A673 (cell line): ENCODE results near the gene WDR7. TPM values are rescaled to one million over a fixed set of nuclear protein-coding genes. Genes with fewer than 3 reads are reported as not detected.

ENCODE experiments used
- BruUV-seq: library from RNA; stranded (reverse); fragments of 400-500 nt; replicated peaks from 2 replicates; lab custom pipeline; 2021; lab: Mats Ljungman, UMichigan
- CTCF ChIA-PET: fragments of 300-600 bp; sonication (Branson Sonifier 250); formaldehyde crosslinking; loops from one replicate; lab custom pipeline; 2022; ENCODE audit warnings: antibody characterized with exemption; lab: Charles Lee
- POLR2A ChIA-PET: fragments of 300-600 bp; sonication (Branson Sonifier 250); formaldehyde crosslinking; loops from one replicate; lab custom pipeline; 2022; ENCODE audit warnings: antibody characterized with exemption; ENCODE audit not compliant: low non-redundant PET; lab: Charles Lee
- DNase-seq: peaks from one replicate; pipeline ENCODE4 v3.0.0-alpha.2; 2015; ENCODE audit warnings: low spot score
- H3K27ac ChIP-seq: fragments of 200-600 bp; sonication (generic); 2 replicates; pipeline ENCODE4 v1.5.1; 2016; ENCODE audit warnings: mixed run types, low read depth, mild to moderate bottlenecking, mixed read lengths, antibody characterized with exemption, low read length; ENCODE audit not compliant: poor library complexity, severe bottlenecking
- H3K27me3 ChIP-seq: fragments of 200-600 bp; sonication (generic); replicated peaks from 2 replicates; pipeline ENCODE4 v1.6.1; 2017; ENCODE audit warnings: mixed run types, low read depth, mild to moderate bottlenecking, mixed read lengths, antibody characterized with exemption, low read length; ENCODE audit not compliant: insufficient read depth, poor library complexity
- H3K36me3 ChIP-seq: fragments of 200-600 bp; sonication (generic); 2 replicates; pipeline ENCODE4 v1.6.1; 2016; ENCODE audit warnings: mixed run types, mild to moderate bottlenecking, mixed read lengths, antibody characterized with exemption, low read length; ENCODE audit not compliant: insufficient read depth, poor library complexity, severe bottlenecking
- H3K4me1 ChIP-seq: fragments of 200-600 bp; sonication (generic); 2 replicates; pipeline ENCODE4 v1.6.1; 2017; ENCODE audit warnings: mixed run types, mild to moderate bottlenecking, mixed read lengths, antibody characterized with exemption, low read length; ENCODE audit not compliant: insufficient read depth, poor library complexity, severe bottlenecking
- H3K4me3 ChIP-seq: fragments of 200-600 bp; sonication (generic); 2 replicates; pipeline ENCODE4 v1.5.1; 2016; ENCODE audit warnings: low read depth, mixed run types, mild to moderate bottlenecking, mixed read lengths, low read length; ENCODE audit not compliant: poor library complexity, severe bottlenecking
- H3K9me3 ChIP-seq: fragments of 200-600 bp; sonication (generic); 2 replicates; pipeline ENCODE4 v1.6.1; 2016; ENCODE audit warnings: mixed run types, low read depth, mild to moderate bottlenecking, mixed read lengths, antibody characterized with exemption, low read length; ENCODE audit not compliant: poor library complexity, severe bottlenecking
- EZH2 ChIP-seq: fragments of 200-600 bp; sonication (generic); IDR thresholded peaks from 2 replicates; pipeline ENCODE4 v1.6.1; 2017; ENCODE audit warnings: borderline replicate concordance, low read depth, mild to moderate bottlenecking, mixed read lengths, antibody characterized with exemption, low read length; ENCODE audit not compliant: poor library complexity, severe bottlenecking
- intact Hi-C: fragments of 100-400 bp; cut with micrococcal nuclease; formaldehyde crosslinking; loops from one replicate; pipeline ENCODE4 v1.10.0; 2022; ENCODE audit not compliant: unreplicated experiment
- total RNA-seq: library from RNA; stranded (reverse); gene quantifications from 2 replicates; pipeline ENCODE4 v1.2.3, GENCODE V29; 2021
- TF ChIP-seq, protein P1 (sequence below): fragments of 300-800, 200-600 bp; sonication (generic); conservative IDR thresholded peaks from 2 replicates; pipeline ENCODE4 v1.5.1; 2017; ENCODE audit warnings: low read depth, mild to moderate bottlenecking, antibody characterized with exemption, low read length, moderate library complexity, mixed read lengths

The WDR7 gene
- total RNA-seq, 1 experiment from 2014 or later, result 21.2 TPM

DNA sequence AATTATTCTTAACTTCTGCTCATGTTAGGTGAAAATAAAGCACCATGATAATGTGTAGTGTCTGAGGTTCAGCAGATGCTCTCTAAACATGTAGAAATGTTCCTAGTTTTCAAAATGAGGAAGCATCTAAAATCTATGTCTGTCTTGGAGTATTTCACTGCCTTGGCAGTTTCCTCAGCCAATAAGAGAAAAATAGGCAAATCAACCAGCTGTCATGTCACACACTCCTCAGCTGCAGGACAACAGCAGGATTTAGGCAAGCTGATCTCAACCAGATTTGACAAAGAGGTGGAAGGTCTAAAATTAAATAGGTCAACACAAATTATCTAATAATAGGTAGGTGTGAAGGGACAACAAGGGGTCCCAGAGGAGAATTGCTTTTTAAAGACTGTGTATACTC, 331.6 kb downstream of the WDR7 start:
- Histone ChIP-seq H3K36me3 (no peaks in the 10 kb centered on the region), H3K4me1 (no peaks in the 10 kb centered on the region), H3K27ac (no peak overlapping the region), H3K4me3 (no peak overlapping the region), H3K9me3 (no peaks in the 10 kb centered on the region), H3K27me3 (no peaks in the 10 kb centered on the region)
- no TSS peak for BruUV-seq
- no peak for TF ChIP-seq EZH2
- TF ChIP-seq, protein P1, sequence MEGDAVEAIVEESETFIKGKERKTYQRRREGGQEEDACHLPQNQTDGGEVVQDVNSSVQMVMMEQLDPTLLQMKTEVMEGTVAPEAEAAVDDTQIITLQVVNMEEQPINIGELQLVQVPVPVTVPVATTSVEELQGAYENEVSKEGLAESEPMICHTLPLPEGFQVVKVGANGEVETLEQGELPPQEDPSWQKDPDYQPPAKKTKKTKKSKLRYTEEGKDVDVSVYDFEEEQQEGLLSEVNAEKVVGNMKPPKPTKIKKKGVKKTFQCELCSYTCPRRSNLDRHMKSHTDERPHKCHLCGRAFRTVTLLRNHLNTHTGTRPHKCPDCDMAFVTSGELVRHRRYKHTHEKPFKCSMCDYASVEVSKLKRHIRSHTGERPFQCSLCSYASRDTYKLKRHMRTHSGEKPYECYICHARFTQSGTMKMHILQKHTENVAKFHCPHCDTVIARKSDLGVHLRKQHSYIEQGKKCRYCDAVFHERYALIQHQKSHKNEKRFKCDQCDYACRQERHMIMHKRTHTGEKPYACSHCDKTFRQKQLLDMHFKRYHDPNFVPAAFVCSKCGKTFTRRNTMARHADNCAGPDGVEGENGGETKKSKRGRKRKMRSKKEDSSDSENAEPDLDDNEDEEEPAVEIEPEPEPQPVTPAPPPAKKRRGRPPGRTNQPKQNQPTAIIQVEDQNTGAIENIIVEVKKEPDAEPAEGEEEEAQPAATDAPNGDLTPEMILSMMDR, result no peak
- DNase-seq, result no peak
- intact Hi-C loops, result no loop called here
- ChIA-PET POLR2A (no interaction called here), CTCF (no interaction called here)

DNA sequence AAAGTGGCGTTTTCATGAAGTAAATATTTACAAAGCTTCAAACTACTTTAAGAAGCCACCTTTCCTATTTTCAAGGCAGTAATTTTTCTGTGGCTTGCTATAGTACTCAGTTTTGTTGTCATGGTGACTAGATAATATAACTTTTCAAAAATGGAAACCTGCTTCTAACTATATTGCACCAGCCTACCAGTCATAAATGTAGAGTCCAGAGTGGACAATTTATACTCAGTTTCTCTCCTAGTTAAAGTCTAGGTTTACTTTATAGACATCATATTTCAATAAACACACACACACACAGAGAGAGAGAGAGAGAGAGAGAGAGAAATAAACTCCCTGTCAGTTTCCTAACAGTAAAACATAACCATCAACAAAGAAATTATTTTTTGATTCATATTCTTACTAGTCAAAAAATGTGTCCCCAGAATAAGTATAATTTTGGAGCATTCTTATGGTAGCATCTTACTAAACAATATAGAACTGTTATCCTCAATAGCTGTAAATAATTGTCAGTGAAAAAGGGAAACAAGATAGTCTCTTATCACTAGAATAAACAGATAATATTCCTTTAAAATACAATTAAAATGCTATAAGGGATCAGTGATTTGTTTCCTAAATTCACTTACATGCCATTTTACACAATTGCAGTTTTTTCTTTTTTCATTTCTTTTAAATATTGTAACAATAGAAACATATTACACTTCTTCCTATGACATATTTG, 332.3 kb downstream of the WDR7 start:
- Histone ChIP-seq H3K36me3 (no peaks in the 10 kb centered on the region), H3K4me1 (no peaks in the 10 kb centered on the region), H3K27ac (no peak overlapping the region), H3K27me3 (no peaks in the 10 kb centered on the region), H3K9me3 (no peaks in the 10 kb centered on the region), H3K4me3 (no peak overlapping the region)
- no peak for DNase-seq
- BruUV-seq, result no TSS peak
- intact Hi-C loops, result no loop called here
- ChIA-PET CTCF (no interaction called here), POLR2A (interaction anchor here (0.6 kb wide), 1 partner anchor 1238 kb away, joined by 5 read pairs; no protein-coding TSS in a partner anchor)
- TF ChIP-seq EZH2, result no peak
- TF ChIP-seq, protein P1, result no peak

DNA sequence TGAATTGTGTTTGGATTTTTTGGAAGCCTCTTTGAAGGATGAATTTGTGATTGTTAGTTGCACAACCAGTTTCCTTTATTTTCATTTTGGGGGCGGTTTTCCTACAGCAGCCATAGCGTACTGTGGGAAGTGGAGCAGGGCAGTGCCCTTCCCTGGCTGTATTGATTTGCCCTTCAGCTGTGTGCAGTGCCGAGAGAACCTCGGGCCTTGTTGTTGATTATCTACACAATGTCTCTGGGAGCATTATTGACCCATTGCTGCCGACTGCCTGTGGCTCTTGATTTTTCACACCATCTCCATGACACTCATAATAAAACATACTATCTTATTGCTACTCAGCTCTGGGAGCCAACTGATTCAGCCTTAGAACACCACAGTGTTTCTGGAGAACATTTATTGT, 333.6 kb downstream of the WDR7 start:
- Histone ChIP-seq H3K27ac (no peak overlapping the region), H3K4me1 (no peaks in the 10 kb centered on the region), H3K27me3 (no peaks in the 10 kb centered on the region), H3K36me3 (no peaks in the 10 kb centered on the region), H3K9me3 (no peaks in the 10 kb centered on the region), H3K4me3 (no peak overlapping the region)
- ChIA-PET POLR2A (no interaction called here), CTCF (no interaction called here)
- no TSS peak for BruUV-seq
- DNase-seq, result no peak
- intact Hi-C loops, result no loop called here
- TF ChIP-seq, protein P1, result no peak
- TF ChIP-seq EZH2, result no peak
